HEK293 (cell line): Measurements from ENCODE around the gene PTGES.

Experiments
- CTCF ChIA-PET: fragments of 350-600 bp; formaldehyde crosslinking; extraction: SDS; loops from one replicate; lab custom pipeline; 2021; ENCODE audit warnings: antibody characterized with exemption; lab: Yijun Ruan, JAX
- POLR2A ChIA-PET: fragments of 300-600 bp; formaldehyde crosslinking; extraction: SDS; loops from one replicate; lab custom pipeline; 2020; ENCODE audit warnings: antibody characterized with exemption, inconsistent platforms; lab: Yijun Ruan, JAX
- H3K27ac ChIP-seq: fragments of 200-500 bp; sonication (Bioruptor generic); 2 replicates; pipeline ENCODE4 v1.5.1; 2014; ENCODE audit warnings: low read depth, low read length, control low read depth, inconsistent platforms; ENCODE audit errors: extremely low read depth
- H3K36me3 ChIP-seq, 2 experiments: fragments of 200-500 bp in 1 of 2; sonication (Bioruptor generic) in 1 of 2; 1 replicate in 1 of 2; 2 replicates in 1 of 2; pipeline ENCODE4 v1.5.1; 2014 to 2017; ENCODE audit warnings: inconsistent platforms in 2 of 2, low read length in 2 of 2; ENCODE audit not compliant: control insufficient read depth in 2 of 2, insufficient read depth in 1 of 2
- H3K4me1 ChIP-seq: fragments of 200-500 bp; sonication (Bioruptor generic); 2 replicates; pipeline ENCODE4 v1.5.1; 2014; ENCODE audit warnings: mild to moderate bottlenecking, low read length, inconsistent platforms; ENCODE audit not compliant: control insufficient read depth, insufficient read depth
- H3K4me3 ChIP-seq: 2 replicates; pipeline ENCODE4 v1.5.1; 2011; ENCODE audit warnings: low read depth, mild to moderate bottlenecking, control low read depth, low read length, moderate library complexity
- H3K9me3 ChIP-seq: fragments of 200-500 bp; sonication (Bioruptor generic); 2 replicates; pipeline ENCODE4 v1.5.1; 2014; ENCODE audit warnings: low read depth, low read length, inconsistent platforms; ENCODE audit not compliant: control insufficient read depth, insufficient read depth
- GLIS2 ChIP-seq: fragments of 450-650 bp; formaldehyde crosslinking; IDR thresholded peaks from 2 replicates; pipeline ENCODE4 v1.5.1; 2016; ENCODE audit warnings: missing biosample characterization, missing genetic modification characterization
- HOXC10 ChIP-seq: sonication (generic); formaldehyde crosslinking; IDR thresholded peaks from 2 replicates; pipeline ENCODE4 v1.8.1; 2023; ENCODE audit warnings: mild to moderate bottlenecking, missing genetic modification reagents
- KLF9 ChIP-seq: fragments of 450-650 bp; formaldehyde crosslinking; IDR thresholded peaks from 2 replicates; pipeline ENCODE4 v1.5.1; 2016; ENCODE audit warnings: missing biosample characterization, missing genetic modification characterization, low read depth
- SP7 ChIP-seq: fragments of 450-650 bp; formaldehyde crosslinking; IDR thresholded peaks from 2 replicates; pipeline ENCODE4 v1.5.1; 2016; ENCODE audit warnings: missing biosample characterization, missing genetic modification characterization
- TCF7L2 ChIP-seq: IDR thresholded peaks from 2 replicates; pipeline ENCODE4 v1.6.1; 2011; ENCODE audit warnings: low read depth, mild to moderate bottlenecking, inconsistent platforms, low read length, moderate library complexity, borderline replicate concordance
- ZBTB48 ChIP-seq: fragments of 450-650 bp; formaldehyde crosslinking; IDR thresholded peaks from 2 replicates; pipeline ENCODE4 v1.5.1; 2016; ENCODE audit warnings: missing biosample characterization, missing genetic modification characterization
- ZFP69B ChIP-seq: fragments of 450-650 bp; formaldehyde crosslinking; IDR thresholded peaks from 2 replicates; pipeline ENCODE4 v1.5.1; 2016; ENCODE audit warnings: missing biosample characterization, missing genetic modification characterization
- ZNF121 ChIP-seq: fragments of 450-650 bp; formaldehyde crosslinking; IDR thresholded peaks from 2 replicates; pipeline ENCODE4 v1.5.1; 2016; ENCODE audit warnings: missing biosample characterization, missing genetic modification characterization
- ZNF174 ChIP-seq: fragments of 450-650 bp; formaldehyde crosslinking; IDR thresholded peaks from 2 replicates; pipeline ENCODE4 v1.5.0; 2017; ENCODE audit warnings: missing biosample characterization, mild to moderate bottlenecking, missing genetic modification characterization
- ZNF19 ChIP-seq: fragments of 450-650 bp; formaldehyde crosslinking; IDR thresholded peaks from 2 replicates; pipeline ENCODE4; 2016; ENCODE audit warnings: missing biosample characterization, missing genetic modification characterization, low read depth
- ZNF211 ChIP-seq: fragments of 450-650 bp; formaldehyde crosslinking; IDR thresholded peaks from 2 replicates; pipeline ENCODE4 v1.5.1; 2016; ENCODE audit warnings: low read depth, missing biosample characterization, missing genetic modification characterization
- ZNF23 ChIP-seq: fragments of 450-650 bp; formaldehyde crosslinking; IDR thresholded peaks from 2 replicates; pipeline ENCODE4 v1.5.1; 2016; ENCODE audit warnings: missing biosample characterization, missing genetic modification characterization, borderline replicate concordance
- ZNF335 ChIP-seq: fragments of 450-650 bp; formaldehyde crosslinking; conservative IDR thresholded peaks from 2 replicates; pipeline ENCODE4 v1.5.1; 2016; ENCODE audit warnings: missing biosample characterization, missing genetic modification characterization
- ZNF391 ChIP-seq: fragments of 450-650 bp; formaldehyde crosslinking; IDR thresholded peaks from 2 replicates; pipeline ENCODE4 v1.5.1; 2016; ENCODE audit warnings: low read depth, missing biosample characterization, missing genetic modification characterization, borderline replicate concordance
- ZNF394 ChIP-seq: fragments of 450-650 bp; formaldehyde crosslinking; IDR thresholded peaks from 2 replicates; pipeline ENCODE4 v1.5.1; 2016; ENCODE audit warnings: missing biosample characterization, missing genetic modification characterization, mild to moderate bottlenecking, moderate library complexity, borderline replicate concordance
- ZNF433 ChIP-seq: fragments of 450-650 bp; formaldehyde crosslinking; IDR thresholded peaks from 2 replicates; pipeline ENCODE4 v1.5.1; 2016; ENCODE audit warnings: missing biosample characterization, missing genetic modification characterization, low read depth
- ZNF518A ChIP-seq: fragments of 450-650 bp; formaldehyde crosslinking; conservative IDR thresholded peaks from 2 replicates; pipeline ENCODE4 v1.5.1; 2016; ENCODE audit warnings: low read depth, missing biosample characterization, missing genetic modification characterization
- ZNF530 ChIP-seq: fragments of 450-650 bp; formaldehyde crosslinking; IDR thresholded peaks from 2 replicates; pipeline ENCODE4 v1.5.1; 2016; ENCODE audit warnings: low read depth, missing biosample characterization, missing genetic modification characterization
- ZNF549 ChIP-seq: fragments of 450-650 bp; IDR thresholded peaks from 2 replicates; pipeline ENCODE4 v1.5.1; 2018; ENCODE audit warnings: missing biosample characterization, missing genetic modification characterization, mild to moderate bottlenecking, inconsistent platforms, moderate library complexity
- ZNF610 ChIP-seq: fragments of 450-650 bp; formaldehyde crosslinking; IDR thresholded peaks from 2 replicates; pipeline ENCODE4 v1.5.1; 2016; ENCODE audit warnings: missing biosample characterization, missing genetic modification characterization, borderline replicate concordance
- ZNF623 ChIP-seq: fragments of 450-650 bp; formaldehyde crosslinking; IDR thresholded peaks from 2 replicates; pipeline ENCODE4 v1.5.1; 2016; ENCODE audit warnings: missing biosample characterization, missing genetic modification characterization
- ZNF629 ChIP-seq: fragments of 450-650 bp; formaldehyde crosslinking; IDR thresholded peaks from 2 replicates; pipeline ENCODE4 v1.5.1; 2017; ENCODE audit warnings: missing biosample characterization, missing genetic modification characterization
- ZNF658 ChIP-seq: fragments of 450-650 bp; formaldehyde crosslinking; IDR thresholded peaks from 2 replicates; pipeline ENCODE4; 2016; ENCODE audit warnings: missing biosample characterization, missing genetic modification characterization
- ZSCAN4 ChIP-seq: fragments of 450-650 bp; formaldehyde crosslinking; IDR thresholded peaks from 2 replicates; pipeline ENCODE4 v1.5.1; 2017; ENCODE audit warnings: missing biosample characterization, missing genetic modification characterization

Gene PTGES

GRCh38 chr9:129745200-129745599 is 7.6 kb downstream of the PTGES start:
- ChIA-PET POLR2A (interaction anchor here (0.7 kb wide), 1 partner anchor 10 kb away, joined by 4 read pairs; no protein-coding TSS in a partner anchor), CTCF (interaction anchor here (1.0 to 2.3 kb wide), 3 partner anchors 8 to 45 kb away, joined by 3 to 12 read pairs (median 3); no protein-coding TSS in a partner anchor)
- Histone ChIP-seq H3K4me1 (no peaks in the 10 kb centered on the region), H3K9me3 (no peaks in the 10 kb centered on the region), H3K4me3 (no peak overlapping the region)
- no peak for TF ChIP-seq ZNF629 (tag by site-specific recombination)
- TF ChIP-seq, all 188 proteins: peak for 0
- Histone ChIP-seq H3K36me3 (no peaks in the 10 kb centered on the region), H3K27ac (no peak overlapping the region)

GRCh38 chr9:129740666-129741464 is 12.0 kb downstream of the PTGES start:
- POLR2A ChIA-PET, result interaction anchor here (0.6 to 1.2 kb wide), 2 partner anchors 12 to 82 kb away, joined by 3 to 5 read pairs; partner anchors contain the start of gene PTGES
- H3K9me3 ChIP-seq, result no peaks in the 10 kb centered on the region
- no peak overlapping the region for H3K27ac ChIP-seq
- TF ChIP-seq ZSCAN4 (tag by site-specific recombination), result no peak
- no peak for TF ChIP-seq ZNF658
- no peak for TF ChIP-seq GLIS2 (tag by site-specific recombination)
- TF ChIP-seq ZNF623 (tag by site-specific recombination), result peak; percentile 98
- TF ChIP-seq, all 188 proteins: peak for 1
- H3K36me3 ChIP-seq, result no peaks in the 10 kb centered on the region
- no peaks in the 10 kb centered on the region for H3K4me1 ChIP-seq
- no peak overlapping the region for H3K4me3 ChIP-seq
- CTCF ChIA-PET, result interaction anchor here (0.7 to 9.7 kb wide), 6 partner anchors 11 to 98 kb away, joined by 3 to 220 read pairs (median 12); partner anchors contain the start of gene PTGES

- H3K27ac ChIP-seq, result no peak overlapping the region
- H3K9me3 ChIP-seq, result no peaks in the 10 kb centered on the region
- CTCF ChIA-PET, result interaction anchor here (0.6 to 9.7 kb wide), 7 partner anchors 11 to 97 kb away, joined by 3 to 220 read pairs (median 4); partner anchors contain the start of gene PTGES
- POLR2A ChIA-PET, result interaction anchor here (0.6 to 1.2 kb wide), 2 partner anchors 13 to 81 kb away, joined by 3 to 5 read pairs; partner anchors contain the start of gene PTGES
- H3K4me1 ChIP-seq, result no peaks in the 10 kb centered on the region
- H3K36me3 ChIP-seq, result no peaks in the 10 kb centered on the region
- H3K4me3 ChIP-seq, result no peak overlapping the region
- no peak for TF ChIP-seq ZNF174 (tag by site-specific recombination)
- no peak for TF ChIP-seq ZNF518A
- no peak for TF ChIP-seq ZNF530 (tag by site-specific recombination)
- no peak for TF ChIP-seq SP7
- no peak for TF ChIP-seq HOXC10 (CRISPR knock-in tag)
- no peak for TF ChIP-seq ZBTB48 (tag by site-specific recombination)
- no peak for TF ChIP-seq ZNF610 (tag by site-specific recombination)
- TF ChIP-seq ZNF23 (tag by site-specific recombination), result no peak
- TF ChIP-seq ZNF19, result no peak
- no peak for TF ChIP-seq ZNF121
- TF ChIP-seq KLF9 (tag by site-specific recombination), result no peak
- TF ChIP-seq ZNF394 (tag by site-specific recombination), result no peak
- TF ChIP-seq ZNF391, result no peak
- TF ChIP-seq TCF7L2, result no peak
- TF ChIP-seq ZNF549 (tag by site-specific recombination), result no peak
- TF ChIP-seq ZNF335 (tag by site-specific recombination), result no peak
- no peak for TF ChIP-seq ZNF211
- no peak for TF ChIP-seq ZFP69B
- no peak for TF ChIP-seq ZNF433 (tag by site-specific recombination)
Measured at GRCh38 chr9:129740174-129740573, 12.7 kb downstream of the PTGES start.
